ENCODE measurements around the gene FAM120A.

GRCh38 chr9:93491593-93492232 is 40.2 kb downstream of the FAM120A start:
- TF ChIP-seq SIN3A (IDR thresholded peaks at IDR 0.05; ENCODE audit: borderline replicate concordance, insufficient read depth, low read length) (no peak), POLR2AphosphoS5 (IDR thresholded peaks at IDR 0.05; ENCODE audit: low read depth, low read length) (no peak), FOXP2 (optimal IDR thresholded peaks at IDR 0.05; ENCODE audit: borderline replicate concordance, extremely low read depth, extremely low read length, insufficient read depth) (no peak), REST (IDR thresholded peaks at IDR 0.05; ENCODE audit: insufficient read depth in 1 of 2, low read depth in 2 of 2, low read length in 2 of 2) (no peak), TAF1 (IDR thresholded peaks at IDR 0.05; ENCODE audit: borderline replicate concordance, insufficient read depth, low read length) (no peak)

Measured in PFSK-1 (cell line).